ENCODE measurements around the gene SORBS1. TPM values are rescaled to one million over a fixed set of nuclear protein-coding genes. Genes with fewer than 3 reads are reported as not detected.

The SORBS1 gene
- total RNA-seq, 2 experiments from 2014 or later: 0.56 to 0.74 TPM

DNA sequence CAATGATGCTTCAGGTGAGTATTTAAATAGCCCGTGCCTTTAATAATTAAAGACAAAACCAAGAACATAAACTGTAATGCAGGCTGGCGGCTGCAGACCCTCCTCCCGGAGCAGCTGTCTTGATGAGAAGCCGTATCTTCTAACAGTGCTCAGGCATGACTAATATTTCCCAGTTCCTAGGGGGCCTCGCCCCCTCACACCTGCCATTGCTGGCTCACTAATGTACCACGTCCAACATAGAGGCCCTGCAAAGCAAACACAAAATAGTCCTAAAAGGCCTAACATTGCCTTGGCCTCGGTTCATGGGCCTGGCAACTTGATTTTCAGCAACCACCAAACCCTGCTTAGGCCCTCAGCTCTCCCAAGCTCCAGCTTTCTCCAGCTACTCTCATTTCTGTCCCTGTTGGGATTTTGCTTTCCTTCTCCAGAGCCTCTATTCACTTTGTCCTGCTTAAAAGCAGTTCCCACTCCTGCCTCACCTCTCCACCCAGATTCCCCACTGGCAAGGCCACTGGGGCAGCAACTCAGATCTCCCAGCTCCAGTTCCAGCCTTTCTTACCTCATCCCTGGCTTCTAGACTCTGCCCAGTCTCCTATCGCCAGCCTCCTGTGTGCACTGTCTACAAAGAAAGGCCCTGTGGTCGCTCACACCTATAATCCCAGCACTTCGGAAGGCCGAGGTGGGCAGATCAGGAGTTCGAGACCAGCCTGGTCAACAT is 16.2 kb downstream of the SORBS1 start:
- no peaks in the 10 kb centered on the region for H3K9me3 Mint-ChIP-seq
- H3K27me3 Mint-ChIP-seq: peaks cover 7% of the 10 kb centered on the region
- no peak overlapping the region for H3K4me3 Mint-ChIP-seq
- POLR2A ChIA-PET: no interaction called here
- no peaks in the 10 kb centered on the region for H3K36me3 Mint-ChIP-seq (ENCODE audit: low read depth)
- DNase-seq: no peak
- no peaks in the 10 kb centered on the region for H3K4me1 Mint-ChIP-seq
- CTCF ChIA-PET: no interaction called here
- H3K27ac Mint-ChIP-seq: no peak overlapping the region

DNA sequence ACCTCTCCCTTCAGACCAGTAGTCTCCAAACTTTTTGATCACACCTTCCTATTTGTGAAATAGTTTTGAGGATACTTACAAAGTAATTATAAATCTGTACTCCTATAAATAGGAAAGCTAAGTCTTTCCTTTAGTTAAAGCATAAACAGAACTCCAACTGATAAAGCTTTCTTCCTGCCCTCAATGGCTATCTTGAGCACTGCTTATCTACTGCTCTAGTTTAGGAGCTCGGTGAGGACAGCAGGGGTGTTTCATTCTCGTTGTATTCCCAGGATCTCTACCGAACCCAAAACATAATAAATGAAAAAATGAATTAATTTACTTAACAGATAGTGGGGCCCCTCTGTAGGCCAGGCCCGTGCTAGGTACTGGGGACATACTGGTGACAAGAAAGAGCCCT is 17.7 kb downstream of the SORBS1 start:
- Mint-ChIP-seq H3K9me3 (no peaks in the 10 kb centered on the region), H3K27me3 (no peaks in the 10 kb centered on the region), H3K36me3 (ENCODE audit: low read depth) (no peaks in the 10 kb centered on the region), H3K4me3 (no peak overlapping the region), H3K27ac (no peak overlapping the region), H3K4me1 (no peaks in the 10 kb centered on the region)
- CTCF ChIA-PET: no interaction called here
- POLR2A ChIA-PET: no interaction called here
- no peak for DNase-seq

- H3K27me3 Mint-ChIP-seq: no peaks in the 10 kb centered on the region
- no peak overlapping the region for H3K4me3 Mint-ChIP-seq
- H3K4me1 Mint-ChIP-seq: no peaks in the 10 kb centered on the region
- ChIA-PET CTCF (no interaction called here), POLR2A (no interaction called here)
- no peak for DNase-seq
- H3K27ac Mint-ChIP-seq: no peak overlapping the region
- H3K9me3 Mint-ChIP-seq: no peaks in the 10 kb centered on the region
- H3K36me3 Mint-ChIP-seq (ENCODE audit: low read depth): no peaks in the 10 kb centered on the region
Observed at GRCh38 chr10:95542761-95543160, 18.4 kb downstream of the SORBS1 start.

GRCh38 chr10:95542330-95542729 is 18.8 kb downstream of the SORBS1 start:
- POLR2A ChIA-PET: no interaction called here
- H3K27me3 Mint-ChIP-seq: no peaks in the 10 kb centered on the region
- CTCF ChIA-PET: no interaction called here

DNA sequence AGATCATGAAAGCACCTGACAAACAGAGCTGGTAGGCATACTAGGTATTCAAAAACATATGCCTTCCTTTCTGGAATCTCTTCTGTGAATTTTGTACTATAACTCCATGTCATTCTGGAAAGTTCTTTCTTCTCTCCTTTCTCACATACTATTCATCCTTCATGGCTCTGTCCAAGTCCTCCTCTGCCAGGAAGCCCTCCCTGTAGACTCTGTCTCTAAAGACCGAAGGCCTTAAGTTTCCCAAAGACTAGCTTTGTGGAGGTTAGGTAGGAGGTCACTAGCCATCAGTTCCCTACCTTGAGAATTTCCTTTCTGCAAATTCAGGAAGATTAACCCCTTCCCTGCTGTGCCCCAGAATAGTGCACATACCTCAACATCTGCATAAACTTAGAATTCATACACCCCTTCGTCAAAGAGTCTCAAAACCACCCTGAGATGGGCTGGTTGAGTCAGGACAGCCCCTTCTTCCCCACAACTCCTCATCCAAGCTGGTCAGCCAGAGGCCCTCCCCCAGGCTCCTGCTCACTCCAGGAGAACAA is 20.6 kb downstream of the SORBS1 start:
- Mint-ChIP-seq H3K27me3 (no peaks in the 10 kb centered on the region), H3K27ac (no peak overlapping the region), H3K36me3 (ENCODE audit: low read depth) (no peaks in the 10 kb centered on the region), H3K9me3 (no peaks in the 10 kb centered on the region), H3K4me1 (no peaks in the 10 kb centered on the region), H3K4me3 (no peak overlapping the region)
- POLR2A ChIA-PET: no interaction called here
- DNase-seq: no peak
- CTCF ChIA-PET: no interaction called here

More at GRCh38 chr10:95542330-95542729, 18.8 kb downstream of the SORBS1 start:
- Mint-ChIP-seq H3K4me3 (no peak overlapping the region), H3K9me3 (no peaks in the 10 kb centered on the region), H3K4me1 (no peaks in the 10 kb centered on the region), H3K36me3 (ENCODE audit: low read depth) (no peaks in the 10 kb centered on the region), H3K27ac (no peak overlapping the region)
- DNase-seq: no peak

DNA sequence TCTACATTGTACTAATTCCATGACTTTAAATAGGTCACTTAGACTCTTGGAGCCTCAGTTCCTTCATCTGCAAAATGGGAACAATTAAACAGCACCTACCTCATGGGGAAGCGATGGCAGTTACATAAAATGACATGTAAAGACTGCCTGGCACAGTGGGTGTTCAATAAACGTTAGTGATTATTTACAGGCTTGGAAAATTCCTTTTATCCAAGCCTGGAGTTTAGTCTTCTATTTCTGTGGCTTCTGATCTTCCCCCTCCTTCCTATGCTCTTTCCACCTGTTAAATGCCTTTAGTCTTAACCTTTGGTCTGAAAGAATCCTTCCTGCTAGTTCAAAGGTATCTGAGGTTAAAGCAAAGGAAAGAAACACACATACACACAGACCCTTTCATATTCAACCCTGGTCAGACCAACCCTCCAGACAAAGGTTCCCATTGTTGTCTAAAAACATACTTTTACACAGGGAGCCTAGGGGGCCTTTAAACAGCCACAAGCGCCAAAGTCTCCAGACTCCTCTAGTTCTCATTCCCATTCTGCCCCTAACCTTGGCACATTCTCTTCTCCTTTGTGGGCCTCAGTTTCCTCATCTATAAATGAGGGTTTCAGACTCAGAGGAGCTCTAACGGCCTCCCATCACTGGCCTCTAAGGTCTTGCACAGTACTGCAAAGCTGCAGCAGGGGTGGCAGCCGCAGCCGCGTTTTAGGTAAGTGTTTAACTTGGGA is 21.4 kb downstream of the SORBS1 start:
- no peaks in the 10 kb centered on the region for H3K27me3 Mint-ChIP-seq
- H3K4me3 Mint-ChIP-seq: no peak overlapping the region
- ChIA-PET POLR2A (no interaction called here), CTCF (no interaction called here)
- DNase-seq: no peak
- no peak overlapping the region for H3K27ac Mint-ChIP-seq
- H3K9me3 Mint-ChIP-seq: no peaks in the 10 kb centered on the region
- H3K36me3 Mint-ChIP-seq (ENCODE audit: low read depth): no peaks in the 10 kb centered on the region
- no peaks in the 10 kb centered on the region for H3K4me1 Mint-ChIP-seq

- CTCF ChIA-PET: no interaction called here
- no peaks in the 10 kb centered on the region for H3K4me1 Mint-ChIP-seq
Observed at GRCh38 chr10:95538412-95538811, 22.8 kb downstream of the SORBS1 start.

DNA sequence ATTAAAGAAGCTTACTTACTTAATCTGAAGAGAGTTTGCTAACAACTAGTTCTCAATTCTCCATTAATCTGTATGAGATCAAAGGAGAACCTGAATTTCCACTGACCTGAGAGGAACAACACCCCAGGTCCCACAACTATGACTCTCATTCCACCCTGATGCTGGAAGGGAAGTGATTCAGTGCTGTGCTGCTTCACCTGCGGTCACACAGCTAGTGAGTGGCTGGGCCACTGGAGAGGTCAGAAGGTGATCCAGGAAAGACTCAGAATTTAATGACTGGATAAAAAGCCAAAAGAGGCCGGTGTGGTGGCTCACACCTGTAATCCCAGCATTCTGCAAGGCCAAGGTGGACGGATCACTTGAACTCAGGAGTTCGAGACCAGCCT is 23.6 kb downstream of the SORBS1 start:
- POLR2A ChIA-PET: no interaction called here
- no peaks in the 10 kb centered on the region for H3K4me1 Mint-ChIP-seq
- no peak for DNase-seq
- no peak overlapping the region for H3K4me3 Mint-ChIP-seq
- H3K36me3 Mint-ChIP-seq (ENCODE audit: low read depth): no peaks in the 10 kb centered on the region
- no peaks in the 10 kb centered on the region for H3K27me3 Mint-ChIP-seq
- CTCF ChIA-PET: no interaction called here
- H3K27ac Mint-ChIP-seq: no peak overlapping the region
- H3K9me3 Mint-ChIP-seq: no peaks in the 10 kb centered on the region

More at GRCh38 chr10:95538412-95538811, 22.8 kb downstream of the SORBS1 start:
- Mint-ChIP-seq H3K36me3 (ENCODE audit: low read depth) (no peaks in the 10 kb centered on the region), H3K4me3 (no peak overlapping the region), H3K27me3 (no peaks in the 10 kb centered on the region), H3K9me3 (no peaks in the 10 kb centered on the region), H3K27ac (no peak overlapping the region)
- no peak for DNase-seq
- POLR2A ChIA-PET: no interaction called here

- H3K36me3 Mint-ChIP-seq (ENCODE audit: low read depth): no peaks in the 10 kb centered on the region
- DNase-seq: no peak
- no peak overlapping the region for H3K27ac Mint-ChIP-seq
- no peaks in the 10 kb centered on the region for H3K4me1 Mint-ChIP-seq
- ChIA-PET CTCF (no interaction called here), POLR2A (no interaction called here)
- no peaks in the 10 kb centered on the region for H3K9me3 Mint-ChIP-seq
- no peaks in the 10 kb centered on the region for H3K27me3 Mint-ChIP-seq
- no peak overlapping the region for H3K4me3 Mint-ChIP-seq
Observed at GRCh38 chr10:95536894-95537541, 24.2 kb downstream of the SORBS1 start.

DNA sequence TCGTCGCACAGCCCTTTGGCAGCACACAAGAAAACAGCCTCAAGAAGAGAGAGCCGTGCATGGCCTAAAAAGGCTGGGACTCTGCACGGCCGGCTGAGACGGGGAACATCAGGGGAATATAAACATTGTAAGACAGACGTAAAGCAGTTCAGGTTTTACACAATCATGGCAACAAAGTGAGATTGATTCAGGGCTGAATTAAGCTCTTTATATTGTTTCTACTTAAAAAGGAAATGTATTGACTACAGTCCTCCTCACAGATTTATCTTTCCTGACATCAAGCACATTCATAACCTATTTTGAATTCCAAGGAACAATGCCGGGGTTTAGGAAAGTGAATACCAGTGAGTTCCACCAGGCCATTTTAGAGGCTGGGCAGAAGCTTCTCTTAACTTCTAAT is 25.2 kb downstream of the SORBS1 start:
- H3K9me3 Mint-ChIP-seq: no peaks in the 10 kb centered on the region
- CTCF ChIA-PET: interaction anchor here (0.7 kb wide), 1 partner anchor 1227 kb away, joined by 5 read pairs; no protein-coding TSS in a partner anchor

GRCh38 chr10:95535526-95535925 is 25.6 kb downstream of the SORBS1 start:
- no peaks in the 10 kb centered on the region for H3K9me3 Mint-ChIP-seq
- no peaks in the 10 kb centered on the region for H3K36me3 Mint-ChIP-seq (ENCODE audit: low read depth)
- H3K27me3 Mint-ChIP-seq: no peaks in the 10 kb centered on the region
- no peak for DNase-seq
- CTCF ChIA-PET: interaction anchor here (0.7 kb wide), 1 partner anchor 1227 kb away, joined by 5 read pairs; no protein-coding TSS in a partner anchor
- POLR2A ChIA-PET: no interaction called here
- no peak overlapping the region for H3K27ac Mint-ChIP-seq
- no peaks in the 10 kb centered on the region for H3K4me1 Mint-ChIP-seq
- H3K4me3 Mint-ChIP-seq: no peak overlapping the region

More for the DNA sequence above, 25.2 kb downstream of the SORBS1 start:
- no peak overlapping the region for H3K27ac Mint-ChIP-seq
- POLR2A ChIA-PET: interaction anchor here (0.7 kb wide), 1 partner anchor 120 kb away, joined by 3 read pairs; no protein-coding TSS in a partner anchor
- H3K4me3 Mint-ChIP-seq: no peak overlapping the region
- H3K4me1 Mint-ChIP-seq: no peaks in the 10 kb centered on the region
- no peaks in the 10 kb centered on the region for H3K27me3 Mint-ChIP-seq
- DNase-seq: no peak
- H3K36me3 Mint-ChIP-seq (ENCODE audit: low read depth): no peaks in the 10 kb centered on the region

GRCh38 chr10:95533590-95533989 is 27.6 kb downstream of the SORBS1 start:
- DNase-seq: no peak
- Mint-ChIP-seq H3K27ac (no peak overlapping the region), H3K9me3 (no peaks in the 10 kb centered on the region), H3K4me1 (no peaks in the 10 kb centered on the region), H3K4me3 (no peak overlapping the region), H3K27me3 (no peaks in the 10 kb centered on the region), H3K36me3 (ENCODE audit: low read depth) (no peaks in the 10 kb centered on the region)
- CTCF ChIA-PET: interaction anchor here (0.8 kb wide), 1 partner anchor 263 kb away, joined by 3 read pairs; no protein-coding TSS in a partner anchor
- POLR2A ChIA-PET: no interaction called here

DNA sequence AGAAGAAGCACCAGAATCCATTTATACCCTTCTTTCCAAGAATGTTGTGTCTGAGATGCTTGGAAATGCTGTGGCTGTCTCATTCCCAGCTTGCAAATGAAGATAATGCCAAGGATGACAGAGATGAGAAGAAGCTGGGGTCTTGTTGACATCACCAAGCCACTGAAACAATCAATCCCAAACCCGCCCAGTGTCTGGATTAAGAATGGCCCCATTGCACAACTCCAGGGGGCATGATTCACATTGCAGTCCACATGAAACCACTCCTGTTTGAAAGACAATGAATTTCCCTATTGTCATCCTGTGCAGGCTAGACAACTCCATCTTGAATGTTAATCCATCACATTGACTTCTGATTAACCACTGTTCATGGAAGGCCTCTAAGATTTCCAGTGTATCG is 28.6 kb downstream of the SORBS1 start:
- POLR2A ChIA-PET: no interaction called here
- Mint-ChIP-seq H3K4me1 (no peaks in the 10 kb centered on the region), H3K27ac (no peak overlapping the region), H3K36me3 (ENCODE audit: low read depth) (no peaks in the 10 kb centered on the region), H3K27me3 (no peaks in the 10 kb centered on the region), H3K9me3 (no peaks in the 10 kb centered on the region), H3K4me3 (no peak overlapping the region)
- CTCF ChIA-PET: no interaction called here
- DNase-seq: no peak

Data from activated CD4-positive, alpha-beta T cell treated with anti-CD3 and anti-CD28 coated beads, Interleukin-2, amount 10 ng/mL, durations not matched to agents 7 days and 5 days (primary cell).